Measurements from ENCODE around the gene CRAMP1.

CRAMP1 gene

GRCh38 chr16:1726661-1727502 is 114.7 kb downstream of the CRAMP1 start:
- Histone ChIP-seq H3K36me3 (peaks cover 28% of the 10 kb centered on the region), H3K27me3 (no peaks in the 10 kb centered on the region), H3K9me3 (no peaks in the 10 kb centered on the region), H3K4me3 (ENCODE audit: low read depth, low read length) (no peak overlapping the region), H3K4me1 (no peaks in the 10 kb centered on the region)
- TF ChIP-seq, protein P1, sequence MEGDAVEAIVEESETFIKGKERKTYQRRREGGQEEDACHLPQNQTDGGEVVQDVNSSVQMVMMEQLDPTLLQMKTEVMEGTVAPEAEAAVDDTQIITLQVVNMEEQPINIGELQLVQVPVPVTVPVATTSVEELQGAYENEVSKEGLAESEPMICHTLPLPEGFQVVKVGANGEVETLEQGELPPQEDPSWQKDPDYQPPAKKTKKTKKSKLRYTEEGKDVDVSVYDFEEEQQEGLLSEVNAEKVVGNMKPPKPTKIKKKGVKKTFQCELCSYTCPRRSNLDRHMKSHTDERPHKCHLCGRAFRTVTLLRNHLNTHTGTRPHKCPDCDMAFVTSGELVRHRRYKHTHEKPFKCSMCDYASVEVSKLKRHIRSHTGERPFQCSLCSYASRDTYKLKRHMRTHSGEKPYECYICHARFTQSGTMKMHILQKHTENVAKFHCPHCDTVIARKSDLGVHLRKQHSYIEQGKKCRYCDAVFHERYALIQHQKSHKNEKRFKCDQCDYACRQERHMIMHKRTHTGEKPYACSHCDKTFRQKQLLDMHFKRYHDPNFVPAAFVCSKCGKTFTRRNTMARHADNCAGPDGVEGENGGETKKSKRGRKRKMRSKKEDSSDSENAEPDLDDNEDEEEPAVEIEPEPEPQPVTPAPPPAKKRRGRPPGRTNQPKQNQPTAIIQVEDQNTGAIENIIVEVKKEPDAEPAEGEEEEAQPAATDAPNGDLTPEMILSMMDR (IDR thresholded peaks at IDR 0.05; ENCODE audit: low read depth, low read length): no peak
- DNase-seq: no peak

Measured in BE2C (cell line).